GM11168 (cell line): ENCODE measurements around the gene WAC.
"Not testable (repeated sequence)": the region's sequence is repeated elsewhere in the genome, so short reads cannot be mapped to it uniquely, and the experiment has no call there.

Experiments
- in situ Hi-C: fragments of 300-500 bp; cut with MboI; formaldehyde crosslinking; loops from one replicate; pipeline ENCODE4 v1.12.0; 2022; ENCODE audit warnings: low sequenced_read_pairs; ENCODE audit not compliant: unreplicated experiment

WAC gene

DNA sequence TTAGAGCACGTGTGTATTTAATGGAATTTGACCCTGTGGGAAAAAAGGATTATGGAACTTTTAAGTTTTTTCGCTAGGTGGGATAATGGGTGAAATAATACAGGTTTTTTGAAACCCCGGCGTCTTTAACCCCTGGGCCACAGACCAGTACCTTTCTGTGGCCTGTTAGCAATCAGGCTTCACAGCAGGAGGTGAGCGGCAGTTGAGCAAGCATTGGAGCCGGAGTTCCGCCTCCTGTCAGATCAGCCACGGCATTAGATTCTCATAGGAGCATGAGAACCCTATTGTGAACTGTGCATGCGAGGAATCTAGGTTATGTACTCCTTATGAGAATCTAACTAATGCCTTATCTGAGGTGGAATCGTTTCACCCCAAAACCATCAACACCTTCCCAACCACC, 28.6 kb downstream of the WAC start:
- in situ Hi-C loops: no loop called here

DNA sequence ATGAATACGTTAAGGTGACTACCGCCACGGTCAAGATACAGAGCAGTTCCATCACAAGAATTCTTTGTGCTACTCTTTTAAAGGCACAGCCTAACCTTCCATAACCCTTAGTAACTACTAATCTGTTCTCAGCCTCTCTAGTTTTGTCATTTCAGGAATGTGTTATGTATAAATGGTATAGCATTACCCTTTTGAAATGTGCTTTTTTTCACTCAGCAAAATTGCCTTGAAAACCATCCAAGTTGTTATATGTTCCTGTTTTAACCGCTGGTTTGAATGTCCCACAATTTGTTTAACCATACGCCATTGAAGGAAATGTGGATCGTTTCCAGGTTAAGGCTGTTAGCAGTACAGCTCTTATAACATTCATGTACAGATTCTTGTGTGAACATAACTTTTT, 32.0 kb downstream of the WAC start:
- in situ Hi-C loops: no loop called here

DNA sequence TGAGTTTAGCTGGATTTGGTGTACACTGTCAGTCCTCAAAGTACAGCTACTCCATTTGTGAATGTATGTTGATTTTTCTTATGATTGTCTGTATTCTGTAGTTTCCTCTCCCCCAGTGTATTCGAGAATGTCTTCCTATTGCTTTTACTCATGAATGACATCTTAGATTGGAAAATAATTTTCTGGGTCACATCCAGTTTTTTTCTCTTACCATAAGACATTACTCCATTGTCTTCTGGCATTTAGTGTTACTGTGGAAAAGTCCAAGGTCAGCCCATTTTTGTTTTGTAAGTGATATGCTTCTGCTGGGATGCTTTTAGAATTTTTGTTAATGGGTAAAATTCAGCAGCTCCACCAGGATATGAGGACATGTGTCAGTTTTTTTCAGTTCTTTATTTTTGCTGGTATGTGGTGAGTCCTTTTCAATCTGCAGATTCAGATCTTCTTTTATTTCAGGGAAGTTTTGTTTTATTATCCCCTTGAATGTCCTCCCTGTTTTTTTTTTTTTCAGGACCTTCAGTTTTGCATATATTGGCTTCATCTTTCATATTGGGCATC, 33.6 kb downstream of the WAC start:
- in situ Hi-C loops: no loop called here

DNA sequence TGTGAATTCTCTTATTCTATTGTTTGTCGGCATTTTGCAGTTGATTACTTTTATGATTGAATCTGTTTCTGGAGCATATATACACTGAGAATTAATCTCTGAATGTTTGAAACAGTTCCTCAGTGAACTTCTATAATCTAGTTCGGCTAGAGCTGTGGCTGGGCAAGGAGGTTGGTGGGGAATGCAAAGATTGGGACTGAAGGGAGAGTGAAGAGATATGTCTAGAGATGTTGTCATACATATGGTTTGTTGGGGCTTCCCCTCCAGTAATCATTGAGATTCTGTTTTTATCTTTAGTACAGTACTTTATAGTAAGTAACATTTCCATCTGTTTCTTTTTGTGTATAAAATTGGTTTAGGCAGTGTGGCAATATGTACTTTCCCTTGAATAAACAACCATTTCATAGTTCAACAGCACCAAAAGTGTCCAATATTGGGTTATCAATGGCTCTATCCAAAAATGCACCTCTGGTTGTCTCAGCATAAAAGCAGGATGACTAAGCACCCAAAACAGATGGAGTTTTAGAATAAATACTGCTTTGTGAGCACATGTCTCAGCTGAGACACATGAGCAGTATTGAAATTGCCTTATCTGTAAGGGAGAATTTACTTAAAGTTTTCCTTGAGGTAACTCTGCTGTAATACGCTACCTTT, 36.7 kb downstream of the WAC start:
- in situ Hi-C loops: no loop called here

DNA sequence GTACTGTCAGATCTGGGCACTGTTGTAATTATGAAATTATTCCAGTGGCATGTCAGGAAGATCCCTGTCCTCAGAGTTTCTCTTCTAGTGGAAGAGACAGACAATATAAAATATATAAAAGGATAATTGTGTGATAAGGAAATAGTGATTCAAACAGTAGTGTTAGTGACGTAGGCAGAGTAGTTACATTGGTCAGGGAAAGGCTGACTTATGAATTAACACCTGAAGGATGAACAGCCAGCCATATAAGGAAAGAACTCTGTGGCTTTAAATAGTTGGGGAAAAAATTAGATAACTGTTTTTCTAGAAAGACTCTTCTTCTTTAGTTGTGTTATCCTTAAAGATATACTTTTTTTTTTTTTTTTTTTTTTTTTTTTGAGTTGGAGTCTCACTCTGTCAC, 37.7 kb downstream of the WAC start:
- in situ Hi-C loops: no loop called here

DNA sequence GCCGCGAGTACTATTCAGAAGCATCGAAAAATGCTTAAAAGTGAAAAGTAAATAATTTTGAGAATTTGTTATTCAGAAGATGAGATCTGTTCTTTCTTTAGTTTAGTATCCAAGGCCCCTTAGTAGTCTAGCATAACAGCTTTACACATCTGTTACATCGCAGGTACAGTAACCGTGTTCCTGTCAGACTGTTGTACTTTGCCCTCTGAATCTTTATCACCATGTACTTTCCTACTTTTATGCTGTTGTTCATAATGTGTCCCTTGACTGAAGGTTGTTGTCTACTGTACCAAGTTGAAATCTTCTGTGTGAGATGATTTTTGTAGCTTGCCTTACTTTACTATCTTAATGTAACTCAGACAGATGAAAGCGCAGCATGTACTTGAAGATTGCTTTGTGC, 38.3 kb downstream of the WAC start:
- in situ Hi-C loops: no loop called here

DNA sequence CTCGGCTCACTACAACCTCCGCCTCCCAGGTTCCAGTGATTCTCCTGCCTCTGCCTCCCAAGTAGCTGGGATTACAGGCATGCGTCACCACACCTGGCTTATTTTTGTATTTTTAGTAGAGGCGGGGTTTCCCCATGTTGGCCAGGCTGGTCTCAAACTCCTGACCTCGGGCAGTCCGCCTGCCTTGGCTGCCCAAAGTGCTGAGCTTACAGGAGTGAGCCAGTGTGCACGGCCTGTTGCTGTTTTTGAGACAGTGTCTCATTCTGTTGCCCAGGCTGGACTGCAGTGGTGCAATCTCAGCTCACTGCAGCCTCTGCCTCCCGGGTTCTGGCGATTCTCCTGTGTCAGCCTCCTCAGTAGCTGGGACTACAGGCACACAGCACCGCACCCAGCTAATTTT, 41.3 kb downstream of the WAC start:
- in situ Hi-C loops: not testable (repeated sequence)

DNA sequence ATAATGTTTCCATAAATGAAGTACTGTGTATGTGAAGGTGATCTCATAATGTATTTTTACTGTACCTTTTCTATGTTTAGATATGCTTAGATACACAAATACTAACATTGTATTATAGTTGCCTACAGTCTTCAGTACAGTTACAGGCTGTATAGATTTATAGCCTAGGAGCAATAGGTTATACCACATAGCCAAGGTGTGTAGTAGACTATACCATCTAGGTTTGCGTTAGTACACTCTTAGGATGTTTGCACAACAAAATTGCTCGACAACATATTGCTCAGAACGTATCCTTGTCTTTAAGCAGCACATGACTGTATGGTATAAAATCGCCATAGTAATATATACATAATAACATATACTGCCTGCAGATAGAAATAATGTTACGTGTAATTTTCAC, 42.9 kb downstream of the WAC start:
- in situ Hi-C loops: no loop called here

DNA sequence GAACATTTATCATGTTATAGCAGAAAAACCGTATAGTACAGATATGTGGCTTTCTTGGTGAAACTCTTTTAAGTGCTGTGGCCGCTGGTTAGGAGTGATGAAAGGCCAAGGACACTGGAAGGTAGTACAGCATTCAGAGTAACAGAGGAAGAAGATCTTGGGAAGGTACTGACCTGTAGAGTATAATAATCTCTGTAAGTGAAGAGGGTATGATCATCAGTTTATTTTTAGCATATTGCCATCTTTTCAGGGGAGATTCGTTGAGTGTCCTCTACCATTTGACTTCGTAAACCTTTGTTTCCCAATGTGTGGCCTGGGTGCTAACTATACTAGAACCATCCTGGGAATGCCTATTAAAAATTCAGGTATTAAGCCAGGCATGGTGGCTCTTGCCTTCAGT, 44.6 kb downstream of the WAC start:
- in situ Hi-C loops: no loop called here

DNA sequence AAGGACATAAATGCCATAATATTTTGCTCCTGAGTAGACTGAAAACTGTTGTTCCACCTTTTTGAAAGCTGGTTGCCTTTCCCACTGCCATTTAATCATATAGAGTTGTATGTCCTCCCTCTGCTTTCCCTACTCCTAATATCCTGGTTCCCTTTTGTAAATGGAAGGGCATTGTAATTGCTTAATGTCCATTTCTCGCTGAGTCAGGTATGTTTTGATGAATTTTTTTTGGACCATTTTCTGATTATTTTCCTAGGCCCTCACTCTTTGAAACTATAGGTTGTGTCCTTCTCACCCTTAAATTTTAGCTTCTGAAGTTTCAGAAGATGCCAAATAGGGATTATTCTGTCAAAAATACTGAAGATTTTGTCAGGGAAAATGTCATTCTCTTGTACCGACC, 45.5 kb downstream of the WAC start:
- in situ Hi-C loops: no loop called here

DNA sequence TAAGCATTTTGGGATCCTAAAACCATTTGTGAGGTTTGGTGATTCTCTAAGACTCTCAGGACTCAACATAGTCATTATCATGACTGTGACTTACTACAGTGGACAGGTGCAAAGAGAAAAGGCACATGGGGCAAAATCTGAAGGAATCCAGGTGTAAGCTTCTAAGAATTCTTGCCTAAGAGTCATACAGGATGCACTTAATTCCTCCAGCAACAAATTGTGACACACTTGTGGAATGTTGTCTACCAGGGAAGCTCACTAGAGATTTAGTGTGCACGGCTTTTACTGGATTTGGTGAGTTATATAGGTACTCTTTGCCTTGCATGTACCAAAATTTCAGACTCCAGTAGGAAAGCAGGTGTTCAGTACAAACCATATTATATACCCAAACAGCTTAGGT, 47.9 kb downstream of the WAC start:
- in situ Hi-C loops: no loop called here

DNA sequence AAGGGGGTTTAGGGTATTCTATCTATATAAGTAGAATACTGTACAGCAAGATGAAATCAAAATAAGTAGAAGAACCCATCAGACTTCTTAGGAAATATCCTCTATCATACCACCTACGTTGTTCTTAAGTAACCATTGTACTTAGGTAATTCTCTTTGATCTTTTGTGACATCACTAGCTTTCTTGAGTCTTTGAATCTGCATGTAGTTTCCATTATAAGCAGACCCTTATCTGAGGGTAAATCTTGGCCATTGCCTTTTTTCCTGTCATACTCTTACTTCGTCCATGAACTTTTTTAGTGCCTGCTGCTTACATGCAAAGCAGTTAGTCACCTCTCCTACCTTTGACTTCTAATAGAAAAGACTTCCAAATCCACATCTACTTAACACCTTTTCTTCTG, 49.0 kb downstream of the WAC start:
- in situ Hi-C loops: no loop called here

DNA sequence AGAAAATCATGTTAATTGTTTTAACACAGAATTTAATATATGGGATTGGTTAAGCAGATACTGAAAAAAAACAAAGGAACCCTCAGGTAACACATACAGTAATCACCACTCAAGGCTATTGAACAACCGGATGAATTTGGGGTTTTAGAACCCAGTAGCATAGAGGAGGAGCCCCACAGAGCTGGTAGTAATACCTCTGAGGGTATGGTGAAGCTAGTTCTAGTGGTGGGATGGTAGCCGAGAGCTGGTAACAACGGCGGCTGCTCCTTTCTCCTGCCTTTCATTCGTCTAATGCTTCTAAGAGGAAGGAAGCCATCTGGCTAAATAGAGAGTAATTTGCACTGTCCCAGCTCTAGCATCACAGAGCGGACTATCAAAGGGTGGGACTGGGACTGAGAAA, 52.2 kb downstream of the WAC start:
- in situ Hi-C loops: no loop called here

DNA sequence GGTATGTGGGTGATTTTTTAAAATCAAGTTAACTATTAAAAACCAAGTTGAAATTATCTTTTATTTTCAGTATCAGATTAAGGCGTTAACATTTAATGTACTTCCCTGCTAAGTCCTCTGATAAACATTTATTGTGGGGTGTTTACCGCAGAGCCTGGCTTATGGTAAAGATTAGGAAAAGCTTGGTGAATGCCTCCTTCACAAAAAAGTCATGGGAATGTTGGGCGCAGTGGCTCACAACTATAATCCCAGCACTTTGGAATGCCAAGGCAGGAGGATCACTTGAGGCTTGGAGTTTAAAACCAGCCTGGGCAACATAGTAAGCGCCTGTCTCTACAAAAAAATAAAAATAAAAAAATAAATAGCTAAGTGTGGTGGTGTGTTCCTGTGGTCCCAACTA, 53.3 kb downstream of the WAC start:
- in situ Hi-C loops: no loop called here

DNA sequence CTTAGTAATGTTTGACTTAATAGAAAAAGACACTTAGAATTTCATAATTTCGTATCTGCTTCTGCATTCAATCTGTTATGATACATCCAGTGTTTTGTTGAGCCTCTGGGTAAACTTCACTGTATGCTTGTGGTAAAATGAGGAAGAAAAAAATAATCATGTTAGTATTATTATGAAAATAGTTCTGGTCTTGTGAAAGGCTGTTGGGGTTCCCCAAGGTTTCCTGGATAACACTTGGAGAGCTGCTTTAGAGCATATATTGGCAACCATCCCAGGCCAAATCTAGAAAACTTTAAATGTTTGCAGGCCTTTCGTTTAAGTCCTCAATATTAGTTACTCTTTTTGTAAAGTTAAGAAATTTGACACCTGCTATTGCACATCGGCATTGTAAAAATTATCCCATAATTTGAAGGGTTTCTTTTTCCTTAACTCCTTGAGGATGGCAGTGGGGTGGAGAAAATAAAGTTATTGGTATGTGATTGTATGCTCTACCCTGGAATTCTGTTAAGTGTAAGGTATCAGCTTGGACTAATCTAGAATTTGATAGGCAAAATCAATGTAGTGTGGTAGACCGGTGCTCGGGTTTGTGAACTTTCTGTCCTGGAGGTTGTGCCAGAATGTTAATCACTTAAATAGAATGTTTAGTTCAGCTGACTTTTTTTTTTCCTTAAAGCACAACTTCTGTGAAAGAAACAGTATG, 54.5 kb downstream of the WAC start:
- in situ Hi-C loops: no loop called here

DNA sequence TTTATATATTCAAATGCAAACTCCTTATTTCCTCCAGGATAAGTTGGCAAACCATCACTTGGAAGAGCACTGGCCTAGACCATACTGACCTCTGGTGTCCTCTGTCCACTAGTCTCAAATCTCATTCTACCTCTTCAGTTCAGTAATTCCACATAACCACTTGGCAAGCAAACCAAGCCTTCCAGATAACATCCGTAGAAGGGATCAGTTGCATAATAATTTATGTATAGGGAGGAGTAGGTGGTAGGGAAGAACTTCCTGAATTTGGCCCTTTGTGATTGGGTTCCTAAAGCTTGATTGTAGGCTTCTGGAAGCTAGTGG, 55.0 kb downstream of the WAC start:
- in situ Hi-C loops: no loop called here

DNA sequence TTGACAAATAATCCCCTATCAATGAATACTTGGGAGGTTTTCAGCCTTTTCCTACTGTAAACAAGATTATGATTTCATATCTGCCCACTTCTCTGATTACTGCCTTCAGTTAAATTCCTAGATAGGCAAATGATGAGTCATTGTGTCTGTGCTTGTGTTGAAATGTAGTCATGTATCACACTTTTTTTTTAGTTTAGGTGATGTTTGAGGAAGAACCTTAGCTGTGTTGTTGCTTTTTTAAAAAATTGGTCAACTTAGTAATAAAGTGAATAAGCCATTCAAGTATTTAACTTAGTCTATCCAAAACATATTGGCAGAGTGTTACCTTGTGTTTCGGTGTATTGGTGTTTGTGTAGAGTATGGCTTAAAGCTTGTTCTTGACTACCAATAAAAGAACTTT, 60.0 kb downstream of the WAC start:
- in situ Hi-C loops: no loop called here

DNA sequence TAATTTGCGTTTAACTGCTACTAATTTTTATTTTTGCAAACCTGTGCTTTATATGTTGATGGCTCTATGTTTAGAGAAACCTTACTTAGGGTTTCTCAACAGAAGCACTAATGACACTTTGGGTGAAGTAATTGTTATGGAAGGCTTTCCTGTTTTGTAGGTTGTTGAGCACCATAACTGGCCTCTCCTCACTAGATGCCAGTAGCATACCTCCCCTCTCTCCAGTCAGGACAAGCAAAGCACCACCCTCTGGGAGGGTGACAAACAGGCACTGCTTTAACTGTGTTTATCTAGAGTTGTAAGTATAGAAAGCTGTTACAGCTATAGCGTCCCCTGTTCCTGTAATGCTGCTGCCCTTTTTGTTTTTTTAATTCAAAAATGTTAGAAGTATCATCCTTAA, 60.9 kb downstream of the WAC start:
- in situ Hi-C loops: no loop called here

DNA sequence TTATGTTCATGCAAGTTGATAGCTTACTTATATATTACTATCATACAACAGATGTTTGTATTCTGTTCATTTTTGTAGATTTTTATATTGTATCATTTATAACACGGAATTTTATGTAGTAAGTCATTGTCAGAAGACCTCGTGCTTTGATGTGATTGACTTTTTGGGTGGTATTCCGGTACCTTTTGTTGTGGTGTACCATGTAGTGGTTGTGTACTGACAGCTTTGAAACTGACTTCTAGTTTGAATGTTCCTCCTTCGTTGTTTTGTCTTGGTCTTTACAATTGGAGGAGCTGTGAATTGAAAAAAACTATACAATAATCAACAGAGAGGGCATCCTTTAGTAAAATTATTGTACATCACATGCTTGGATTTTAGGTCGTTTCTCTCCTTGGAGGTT, 61.5 kb downstream of the WAC start:
- in situ Hi-C loops: no loop called here

DNA sequence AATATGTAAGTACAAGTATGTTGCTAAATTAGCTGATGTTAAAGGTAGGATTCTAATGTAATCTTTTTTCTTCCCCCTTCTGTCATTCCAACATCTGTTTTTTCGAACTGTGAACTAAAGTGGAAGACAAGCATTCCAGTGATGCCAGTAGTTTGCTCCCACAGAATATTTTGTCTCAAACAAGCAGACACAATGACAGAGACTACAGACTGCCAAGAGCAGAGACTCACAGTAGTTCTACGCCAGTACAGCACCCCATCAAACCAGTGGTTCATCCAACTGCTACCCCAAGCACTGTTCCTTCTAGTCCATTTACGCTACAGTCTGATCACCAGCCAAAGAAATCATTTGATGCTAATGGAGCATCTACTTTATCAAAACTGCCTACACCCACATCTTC, 62.7 kb downstream of the WAC start:
- in situ Hi-C loops: no loop called here

DNA sequence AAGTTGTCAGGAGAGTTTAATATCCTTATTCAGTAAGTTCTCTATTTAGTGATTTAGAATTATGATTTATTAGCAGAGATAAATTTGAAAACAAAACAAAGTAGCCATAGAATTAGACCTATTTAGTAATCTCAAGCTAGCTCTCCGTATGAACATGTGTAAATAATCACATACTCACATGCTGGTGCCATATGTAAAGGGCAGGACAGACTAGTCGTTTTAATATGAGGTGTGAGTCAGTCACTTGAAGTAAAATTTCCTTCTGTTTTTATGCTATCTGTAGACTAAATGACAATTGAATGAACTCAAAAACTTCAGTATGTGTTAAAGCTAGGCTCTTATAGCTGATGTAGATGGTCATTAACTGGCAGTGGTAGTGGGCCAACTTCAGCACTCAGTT, 67.1 kb downstream of the WAC start:
- in situ Hi-C loops: no loop called here

DNA sequence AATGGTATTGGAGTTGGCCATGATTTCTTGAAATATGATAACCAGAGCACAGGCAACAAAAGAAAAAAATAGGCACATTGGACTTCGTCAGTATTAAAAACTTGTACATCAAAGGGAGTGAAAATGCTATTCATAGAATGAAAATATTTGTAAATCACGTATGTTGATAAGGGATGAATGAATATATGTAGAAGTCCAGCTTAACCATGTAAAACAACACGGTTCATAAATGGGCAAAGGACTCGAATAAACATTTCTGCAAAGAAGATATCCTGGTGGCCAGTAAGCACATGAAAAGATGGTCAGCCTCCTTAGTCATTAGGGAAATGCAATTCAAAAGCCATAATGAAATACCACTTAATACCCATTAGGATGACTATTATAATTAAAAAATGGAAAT, 68.1 kb downstream of the WAC start:
- in situ Hi-C loops: no loop called here
